Lower leg skin (tissue), 4 donors: Measurements from ENCODE around the gene TCAIM. TPM values are rescaled to one million over a fixed set of nuclear protein-coding genes. Genes with fewer than 3 reads are reported as not detected.

Experiments
- DNase-seq, 2 donors: peaks; one replicate each; pipeline ENCODE4 v3.0.0-alpha.2; 2019; ENCODE audit warnings: low spot score in 2 of 2
- H3K4me3 ChIP-seq: fragments of 200-600 bp; sonication (generic); 2 replicates; pipeline ENCODE4 v1.5.1; 2017; ENCODE audit warnings: mild to moderate bottlenecking, low read depth; ENCODE audit not compliant: poor library complexity, severe bottlenecking
- POLR2A ChIP-seq, 2 donors: fragments of 450-650 bp; IDR thresholded peaks; one replicate each; pipeline ENCODE4 v1.6.1; 2016 to 2017; ENCODE audit warnings: antibody characterized with exemption in 2 of 2, mild to moderate bottlenecking in 1 of 2, moderate library complexity in 1 of 2
- WGBS, 2 donors: methylation state at CpG; one replicate each; pipeline ENCODE4 v1.1.5; 2018; 5-methylcytosine and 5-hydroxymethylcytosine counted together
- intact Hi-C: fragments of 100-400 bp; cut with DNase I; formaldehyde crosslinking; loops from one replicate; pipeline ENCODE4 v1.15.0; 2023; ENCODE audit warnings: low total_unique reads
- total RNA-seq, 4 donors: library from RNA; depleted of rRNA; stranded (reverse); fragments of >200 nt; gene quantifications; one replicate each; pipeline ENCODE4 v1.1.0, GENCODE V29; 2016
- TF ChIP-seq, protein P1 (sequence below), 3 donors: fragments of 450-650 bp; IDR thresholded peaks; one replicate each; pipeline ENCODE4 v1.5.1; 2016; ENCODE audit warnings: antibody characterized with exemption in 3 of 3, mild to moderate bottlenecking in 3 of 3, moderate library complexity in 2 of 3

The TCAIM gene
- total RNA-seq, 4 donors from 2014 or later: 16.6 to 20.0 (median 18.5) TPM

DNA sequence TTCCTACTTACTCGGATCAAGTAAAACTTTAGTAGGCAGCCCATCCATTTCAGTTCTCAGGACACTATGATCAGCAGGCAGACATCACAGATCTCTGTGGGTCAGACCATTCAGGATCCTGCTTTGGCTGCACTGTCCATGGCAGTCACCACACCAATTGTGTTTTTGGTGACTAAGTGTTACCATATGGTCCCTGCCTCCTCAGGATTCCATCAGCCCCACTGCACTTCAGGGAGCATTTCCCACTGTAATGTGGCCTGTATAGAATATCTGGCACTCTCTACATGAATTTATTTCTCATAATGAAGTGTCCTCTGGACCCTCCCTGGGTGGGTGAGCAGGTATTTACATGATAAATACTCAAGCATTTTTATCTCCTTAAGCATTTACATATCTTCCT lies 97.6 kb downstream of the TCAIM start:
- no peak for DNase-seq
- H3K4me3 ChIP-seq: no peak overlapping the region
- no peak for TF ChIP-seq POLR2A (IDR thresholded peaks at IDR 0.05)
- TF ChIP-seq, protein P1, sequence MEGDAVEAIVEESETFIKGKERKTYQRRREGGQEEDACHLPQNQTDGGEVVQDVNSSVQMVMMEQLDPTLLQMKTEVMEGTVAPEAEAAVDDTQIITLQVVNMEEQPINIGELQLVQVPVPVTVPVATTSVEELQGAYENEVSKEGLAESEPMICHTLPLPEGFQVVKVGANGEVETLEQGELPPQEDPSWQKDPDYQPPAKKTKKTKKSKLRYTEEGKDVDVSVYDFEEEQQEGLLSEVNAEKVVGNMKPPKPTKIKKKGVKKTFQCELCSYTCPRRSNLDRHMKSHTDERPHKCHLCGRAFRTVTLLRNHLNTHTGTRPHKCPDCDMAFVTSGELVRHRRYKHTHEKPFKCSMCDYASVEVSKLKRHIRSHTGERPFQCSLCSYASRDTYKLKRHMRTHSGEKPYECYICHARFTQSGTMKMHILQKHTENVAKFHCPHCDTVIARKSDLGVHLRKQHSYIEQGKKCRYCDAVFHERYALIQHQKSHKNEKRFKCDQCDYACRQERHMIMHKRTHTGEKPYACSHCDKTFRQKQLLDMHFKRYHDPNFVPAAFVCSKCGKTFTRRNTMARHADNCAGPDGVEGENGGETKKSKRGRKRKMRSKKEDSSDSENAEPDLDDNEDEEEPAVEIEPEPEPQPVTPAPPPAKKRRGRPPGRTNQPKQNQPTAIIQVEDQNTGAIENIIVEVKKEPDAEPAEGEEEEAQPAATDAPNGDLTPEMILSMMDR (IDR thresholded peaks at IDR 0.05): no peak
- WGBS, 2 donors: 77 to 83% methylated on average over 1 of the region's 1 CpG
- intact Hi-C loops: no loop called here

DNA sequence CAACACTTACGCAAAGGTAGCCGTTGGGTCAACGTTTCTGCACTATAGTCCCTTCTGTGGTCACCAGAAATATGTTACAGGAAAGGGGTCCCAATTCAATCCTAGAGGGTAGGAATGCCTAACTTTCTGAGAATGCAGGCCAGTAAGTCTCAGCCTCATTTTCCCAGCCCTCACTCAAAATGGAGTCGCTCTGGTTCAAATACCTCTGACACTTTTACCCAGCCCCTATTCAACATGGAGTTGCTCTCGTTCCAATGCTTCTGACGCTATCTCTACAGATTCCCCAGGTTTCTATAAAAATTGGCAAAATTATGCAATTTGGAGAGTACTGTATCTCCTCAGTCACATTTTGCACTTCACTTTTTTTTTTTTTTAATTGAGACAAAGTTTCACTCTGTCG lies 99.2 kb downstream of the TCAIM start:
- WGBS, 2 donors: 93 to 95% methylated on average over 7 of the region's 7 CpGs
- no peak for TF ChIP-seq POLR2A (IDR thresholded peaks at IDR 0.05)
- TF ChIP-seq, protein P1 (IDR thresholded peaks at IDR 0.05): no peak
- no peak overlapping the region for H3K4me3 ChIP-seq
- intact Hi-C loops: no loop called here
- DNase-seq: no peak

DNA sequence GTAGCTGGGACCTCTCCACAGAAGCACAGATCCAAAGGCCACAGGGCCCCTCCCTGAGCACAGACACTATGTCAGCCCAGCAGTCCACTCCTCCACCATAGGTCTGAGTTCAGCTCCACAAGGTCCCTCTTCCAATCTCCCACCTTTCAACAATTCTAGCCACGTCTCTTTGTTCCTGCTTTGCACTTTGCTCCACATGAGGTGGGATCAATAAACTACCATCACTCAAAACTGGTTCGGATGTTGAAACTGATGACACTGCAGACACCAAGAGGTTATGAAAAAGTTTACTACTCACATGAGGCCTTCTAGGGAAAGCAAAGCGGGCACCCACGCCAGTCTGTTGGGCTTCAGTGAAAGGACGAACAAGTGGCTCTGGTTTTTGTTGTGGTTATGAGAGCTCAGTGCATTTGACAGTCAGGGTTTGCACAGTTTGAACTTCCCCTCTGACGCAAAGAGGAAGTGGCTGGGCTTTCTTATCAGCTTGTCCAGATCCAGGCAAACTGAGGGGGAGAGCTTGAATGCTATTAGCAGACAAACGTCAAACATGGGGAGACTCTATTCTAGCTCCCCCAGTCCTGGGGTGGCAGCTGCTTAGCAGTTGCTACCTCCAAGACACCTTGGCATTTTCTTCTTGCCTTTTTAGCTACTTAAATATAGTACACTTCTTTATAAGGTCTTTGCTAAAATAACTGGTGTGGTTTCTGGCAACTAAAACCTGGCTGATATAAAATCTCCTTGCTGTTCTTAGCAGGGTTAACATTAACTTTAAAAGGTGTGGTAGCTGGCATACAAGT lies 101.1 kb downstream of the TCAIM start:
- DNase-seq: peak; percentile 73 to 91
- intact Hi-C loops: no loop called here
- TF ChIP-seq POLR2A (IDR thresholded peaks at IDR 0.05): no peak
- TF ChIP-seq, protein P1 (IDR thresholded peaks at IDR 0.05): peak in 1 of 3 donors; percentile 45
- WGBS, 2 donors: 42 to 58% methylated on average over 7 of the region's 7 CpGs
- no peak overlapping the region for H3K4me3 ChIP-seq

DNA sequence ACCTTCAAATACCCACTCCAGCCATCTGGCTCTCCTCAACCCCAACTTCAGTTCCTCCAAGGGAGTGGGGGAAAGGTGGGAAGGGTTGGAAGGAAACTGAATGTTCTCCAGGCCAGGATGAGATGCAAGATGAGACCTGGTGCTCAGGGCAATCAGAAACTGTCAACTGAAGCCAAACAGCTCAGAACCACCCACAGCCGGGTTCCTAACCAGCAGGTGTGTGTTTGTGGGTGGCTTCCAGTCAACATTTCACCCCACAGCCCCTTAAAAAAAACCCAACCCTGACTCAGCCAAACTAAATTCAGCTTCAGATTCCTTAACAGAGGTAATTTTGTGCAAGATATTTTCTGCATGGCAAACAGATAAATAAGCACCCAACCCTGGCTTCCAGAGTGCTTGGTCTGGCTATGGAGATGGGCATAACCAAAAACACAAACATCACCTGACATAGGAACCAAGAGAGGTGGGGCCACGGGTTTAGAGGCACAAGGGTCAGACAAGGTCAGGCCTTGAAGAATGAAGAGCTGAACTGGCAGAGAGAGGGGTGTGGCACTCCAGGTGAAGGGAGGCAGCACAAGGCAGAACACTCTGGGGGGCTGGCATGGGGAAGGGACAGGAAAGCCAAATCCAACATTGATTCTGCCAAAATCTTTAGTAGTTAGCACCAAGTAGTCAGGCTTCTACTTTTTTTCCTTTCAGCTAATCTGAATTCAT lies 104.2 kb downstream of the TCAIM start:
- no peak overlapping the region for H3K4me3 ChIP-seq
- intact Hi-C loops: no loop called here
- DNase-seq: peak in 1 of 2 donors; percentile 50
- 60 to 66% methylated on average over 2 of the region's 2 CpGs for WGBS, 2 donors
- TF ChIP-seq, protein P1 (IDR thresholded peaks at IDR 0.05): no peak
- no peak for TF ChIP-seq POLR2A (IDR thresholded peaks at IDR 0.05)

DNA sequence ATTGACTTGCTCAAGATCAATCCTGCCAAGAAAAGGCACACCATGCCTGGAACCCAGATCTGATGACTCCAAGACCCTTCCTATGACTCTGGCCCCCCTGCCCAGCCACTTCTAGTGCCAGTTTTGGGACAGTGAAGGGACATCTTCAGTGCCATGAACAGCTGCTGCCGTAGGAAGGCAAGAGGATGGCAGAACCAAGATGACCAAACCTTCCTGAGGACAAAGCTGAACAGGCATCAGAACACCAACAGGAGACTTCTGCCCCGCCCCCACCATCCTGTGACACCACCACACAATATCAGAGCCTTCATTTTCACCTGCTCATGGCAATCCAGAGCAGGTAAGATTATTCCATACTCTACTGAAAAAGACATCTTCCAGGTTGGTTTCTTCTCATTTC lies 105.9 kb downstream of the TCAIM start:
- intact Hi-C loops: no loop called here
- TF ChIP-seq, protein P1 (IDR thresholded peaks at IDR 0.05): no peak
- no peak for TF ChIP-seq POLR2A (IDR thresholded peaks at IDR 0.05)
- 100% methylated on average over 2 of the region's 2 CpGs for WGBS, 2 donors
- DNase-seq: peak in 1 of 2 donors; percentile 28
- no peak overlapping the region for H3K4me3 ChIP-seq
